Measurements from ENCODE around the gene DRD3.

Gene DRD3

DNA sequence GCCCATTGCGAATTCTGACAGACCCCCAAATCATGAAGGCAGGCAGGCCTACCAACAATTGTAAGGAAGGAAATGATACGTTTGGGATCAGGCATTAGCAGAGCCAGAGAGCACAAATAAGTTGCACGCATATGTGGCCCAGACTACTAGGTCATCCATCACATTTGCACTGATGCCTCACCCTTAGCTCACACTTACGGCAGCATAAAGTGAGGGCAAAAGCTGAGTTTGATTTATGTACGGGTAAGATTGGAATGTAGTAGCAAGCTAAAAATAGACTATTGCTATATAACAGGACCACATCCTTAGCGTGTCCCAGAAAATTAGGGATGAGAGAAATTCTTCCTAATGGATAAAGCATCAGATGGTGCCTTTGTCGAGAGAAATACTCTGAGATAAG lies 63.7 kb downstream of the DRD3 start:
- DNase-seq: no peak

DNA sequence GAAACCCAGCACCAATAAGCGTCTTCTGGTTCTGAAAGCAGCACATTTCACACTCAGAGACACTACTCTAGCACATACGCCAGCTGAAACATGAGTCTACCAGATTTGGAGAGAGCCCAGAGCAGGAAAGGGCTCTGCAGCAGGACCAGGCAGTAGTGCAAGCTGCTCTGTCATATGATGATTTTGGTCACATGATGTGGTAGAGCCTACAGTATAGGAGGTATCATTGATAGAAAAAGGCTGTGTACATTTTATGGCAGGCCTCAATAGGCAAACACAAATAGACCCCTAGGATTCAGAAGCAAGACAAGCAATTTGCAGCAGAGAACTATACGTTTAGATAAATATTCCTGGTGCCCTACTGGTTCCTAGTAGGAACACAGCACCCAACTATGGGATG lies 64.1 kb downstream of the DRD3 start:
- DNase-seq: no peak

DNA sequence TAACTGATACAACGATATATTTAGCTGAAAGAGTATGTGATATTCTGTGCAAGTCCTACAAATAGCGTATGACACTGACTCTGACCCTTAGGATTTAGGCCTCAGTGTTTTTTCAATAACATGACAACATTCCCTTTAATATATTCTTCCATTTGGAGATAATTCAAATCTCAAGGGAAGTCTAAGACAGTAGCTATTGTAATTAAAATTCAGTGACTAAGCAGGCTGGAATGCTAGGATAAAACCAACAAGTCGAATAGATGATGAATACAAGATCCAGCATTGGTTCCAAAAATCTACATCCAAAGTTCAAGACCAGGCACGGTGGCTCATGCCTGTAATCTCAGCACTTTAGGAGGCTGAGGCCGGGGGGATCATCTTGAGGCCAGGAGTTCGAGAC lies 66.2 kb downstream of the DRD3 start:
- DNase-seq: no peak

DNA sequence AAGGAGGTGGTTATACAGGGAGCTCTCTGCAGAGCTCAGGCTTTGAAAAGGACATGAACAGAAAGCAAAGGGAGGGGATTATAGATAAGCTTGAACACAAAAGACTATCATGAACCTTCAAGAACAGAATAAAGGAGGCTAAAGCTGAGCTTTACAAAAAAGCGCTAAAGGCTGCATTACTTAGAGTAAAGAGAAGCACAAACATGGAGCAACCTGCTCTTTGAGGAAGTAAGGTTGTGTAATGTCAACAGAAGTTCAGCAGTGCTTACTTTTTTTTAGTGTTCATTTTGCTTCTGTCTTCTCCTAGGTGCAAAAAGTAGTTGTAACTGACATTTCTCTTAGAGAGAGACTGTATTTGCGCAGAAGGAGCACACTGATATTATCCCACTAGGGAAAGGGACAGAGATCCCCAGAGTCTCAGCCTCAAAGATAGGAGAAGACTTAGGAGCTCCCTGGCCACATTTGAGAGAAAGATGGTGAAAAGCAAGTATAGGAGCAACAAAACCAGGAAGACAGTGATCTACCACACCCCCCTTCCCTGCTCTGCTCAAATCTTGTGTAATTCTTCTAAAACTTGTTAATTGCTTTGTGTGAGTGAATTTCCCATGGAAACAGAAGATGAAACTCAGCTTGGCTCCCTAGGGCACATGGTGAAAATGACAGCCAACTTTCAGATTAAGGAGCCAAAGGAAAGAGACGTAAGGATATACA lies 67.6 kb downstream of the DRD3 start:
- no peak for DNase-seq

DNA sequence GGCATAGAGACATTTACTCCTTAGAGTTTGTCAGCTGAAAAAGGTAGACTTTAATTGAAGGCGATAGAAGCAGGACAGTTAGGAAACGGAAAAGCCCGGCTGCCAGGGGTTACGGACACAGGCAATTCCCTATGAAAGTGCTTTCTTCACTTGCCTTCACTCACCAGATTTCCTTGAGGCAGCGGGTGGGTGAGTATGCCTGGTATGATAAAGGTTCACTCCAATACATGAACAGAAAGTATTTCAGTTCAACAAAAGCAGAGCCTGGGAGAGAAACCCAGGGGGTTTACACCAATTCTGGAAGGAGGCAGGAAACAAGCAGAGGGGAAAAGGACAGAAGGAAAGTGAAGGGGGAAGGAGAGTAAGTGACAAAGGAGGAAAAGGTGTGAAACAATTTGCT lies 68.4 kb downstream of the DRD3 start:
- DNase-seq: no peak

DNA sequence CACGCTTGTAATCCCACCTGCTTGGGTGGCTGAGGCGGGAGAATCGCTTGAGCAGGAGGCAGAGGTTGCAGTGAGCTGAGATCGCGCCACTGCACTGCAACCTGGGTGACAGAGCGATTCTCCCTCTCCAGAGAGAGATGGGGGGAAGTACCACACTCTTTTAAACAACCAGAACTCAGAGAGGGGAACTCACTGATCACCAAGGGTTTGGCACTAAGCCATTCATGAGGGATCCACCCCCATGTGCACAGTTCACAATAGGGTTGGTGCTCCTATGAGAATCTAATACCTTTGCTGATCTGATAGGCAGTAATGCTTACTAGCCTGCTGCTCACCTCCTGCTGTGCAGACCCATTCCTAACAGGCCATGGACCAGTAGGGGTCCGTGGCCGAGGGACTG lies 70.7 kb downstream of the DRD3 start:
- no peak for DNase-seq

DNA sequence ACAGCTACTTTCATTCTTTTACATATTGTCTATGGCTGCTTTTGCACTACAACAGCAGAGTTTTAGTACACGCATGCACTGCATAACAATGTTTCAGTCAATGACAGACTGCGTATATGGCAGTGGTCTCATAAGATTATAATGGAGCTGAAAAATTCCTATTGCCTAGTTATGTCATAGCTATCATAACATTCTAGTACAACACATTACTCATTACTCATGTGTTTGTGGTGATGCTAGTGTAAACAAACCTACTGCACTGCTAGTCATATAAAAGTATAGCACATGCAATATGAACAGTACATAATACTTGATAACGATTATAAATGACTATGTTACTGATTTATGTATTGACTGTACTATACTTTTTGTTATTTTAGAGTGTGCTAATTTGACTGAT lies 74.4 kb downstream of the DRD3 start:
- no peak for DNase-seq

DNA sequence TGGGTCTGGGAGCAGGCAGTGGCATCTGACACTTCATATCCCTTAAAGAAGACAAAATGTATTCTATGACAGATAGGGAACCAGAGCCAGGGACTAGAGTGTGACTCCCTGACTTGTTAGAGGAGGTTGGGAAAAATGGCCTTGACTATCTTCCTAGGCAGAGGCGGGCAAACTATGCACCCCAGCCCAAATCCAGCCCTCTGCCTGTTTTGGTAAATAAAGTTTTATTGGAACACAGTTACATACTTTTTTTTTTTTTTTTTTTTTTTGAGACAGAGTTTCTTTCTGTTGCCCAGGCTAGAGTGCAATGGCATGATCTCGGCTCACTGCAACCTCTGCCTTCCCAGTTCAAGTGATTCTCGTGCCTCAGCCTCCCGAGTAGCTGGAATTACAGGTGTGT lies 75.0 kb downstream of the DRD3 start:
- DNase-seq: no peak

DNA sequence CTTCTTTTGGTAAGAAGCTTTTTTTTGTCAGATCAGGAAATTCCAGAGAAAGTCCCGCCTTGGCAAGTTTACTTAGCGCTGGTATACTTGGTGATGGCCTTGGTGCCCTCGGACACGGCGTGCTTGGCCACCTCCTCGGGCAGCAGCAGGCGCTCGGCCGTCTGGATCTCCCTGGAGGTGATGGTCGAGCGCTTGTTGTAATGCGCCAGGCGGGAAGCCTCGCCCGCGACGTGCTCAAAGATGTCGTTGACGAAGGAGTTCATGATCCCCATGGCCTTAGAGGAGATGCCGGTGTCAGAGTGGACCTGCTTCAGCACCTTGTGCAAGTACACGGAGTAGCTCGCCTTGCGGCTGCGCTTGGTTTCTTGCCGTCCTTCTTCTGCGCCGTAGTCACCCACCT lies 75.7 kb downstream of the DRD3 start:
- DNase-seq: no peak

DNA sequence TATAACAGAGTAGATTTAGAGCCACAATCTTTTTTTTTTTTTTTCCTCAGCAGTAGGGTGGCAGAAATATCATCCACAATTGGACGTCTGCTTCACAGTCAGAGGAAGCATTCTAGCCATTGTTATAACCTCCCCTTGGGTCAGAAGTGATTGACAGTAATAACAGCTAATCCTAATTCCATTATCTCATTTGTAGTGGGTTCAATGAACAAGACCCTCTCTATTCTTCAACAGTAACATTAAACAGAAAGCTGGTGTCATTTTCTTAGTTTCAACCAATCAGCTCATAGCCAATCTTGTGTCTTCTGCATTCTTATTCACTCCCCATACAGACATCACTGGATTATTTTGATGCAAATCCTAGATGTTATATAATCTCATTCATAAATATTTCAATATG lies 77.8 kb downstream of the DRD3 start:
- DNase-seq: no peak

DNA sequence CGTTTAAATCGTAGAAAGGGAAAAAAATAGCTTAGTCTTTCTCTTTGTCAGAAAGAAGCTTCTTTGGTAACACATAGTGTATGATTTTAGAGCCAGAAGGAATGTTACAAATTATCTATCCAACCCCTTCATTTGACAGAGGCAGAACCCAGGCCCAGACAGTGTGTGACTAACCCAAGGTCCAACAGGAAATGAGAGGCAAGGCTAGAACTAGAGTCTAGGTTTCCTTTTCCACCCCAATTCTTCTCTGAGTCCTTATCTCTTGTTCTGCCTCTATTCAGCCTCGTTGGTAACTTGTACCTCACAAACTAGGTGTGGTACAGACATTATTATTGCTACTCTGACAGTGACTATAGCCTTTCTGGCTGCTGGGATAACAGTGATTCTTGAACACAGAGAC lies 83.1 kb downstream of the DRD3 start:
- DNase-seq: no peak

DNA sequence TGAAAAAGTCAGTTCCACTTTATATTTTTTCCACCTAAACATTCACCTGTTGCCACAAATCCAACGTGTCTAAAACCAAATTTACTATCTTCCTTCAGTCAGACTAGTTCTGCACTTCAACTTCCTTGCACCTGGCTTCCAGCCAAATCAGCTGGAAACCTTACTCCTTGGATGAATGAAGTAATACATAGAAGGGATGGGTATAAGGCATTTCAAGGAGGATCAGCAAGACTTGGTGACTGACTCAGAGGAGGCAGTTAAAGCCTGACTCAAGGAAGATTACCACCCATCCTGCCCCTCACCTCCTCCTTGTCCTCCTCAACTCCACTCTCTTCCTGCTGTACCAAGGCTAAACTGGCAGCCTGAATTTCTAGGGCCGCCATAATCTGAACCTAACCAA lies 85.3 kb downstream of the DRD3 start:
- DNase-seq: peak; percentile 90

DNA sequence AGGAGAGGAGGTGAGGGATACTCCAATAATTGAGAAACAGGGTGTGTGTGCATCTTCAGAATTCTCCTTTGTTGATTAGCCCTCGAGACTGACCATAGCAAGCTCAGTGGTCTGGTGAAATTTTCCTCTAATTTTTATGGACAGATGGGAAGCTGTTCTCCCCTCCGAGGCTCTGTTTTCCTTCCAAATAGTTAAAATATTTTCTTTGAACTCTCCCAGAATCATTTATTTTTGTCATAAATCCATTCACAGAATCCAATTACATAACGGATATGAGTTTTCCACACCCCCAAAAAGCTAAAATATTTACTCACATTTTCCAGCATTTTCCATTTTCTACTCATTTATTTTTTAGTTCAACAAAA lies 85.9 kb downstream of the DRD3 start:
- no peak for DNase-seq

DNA sequence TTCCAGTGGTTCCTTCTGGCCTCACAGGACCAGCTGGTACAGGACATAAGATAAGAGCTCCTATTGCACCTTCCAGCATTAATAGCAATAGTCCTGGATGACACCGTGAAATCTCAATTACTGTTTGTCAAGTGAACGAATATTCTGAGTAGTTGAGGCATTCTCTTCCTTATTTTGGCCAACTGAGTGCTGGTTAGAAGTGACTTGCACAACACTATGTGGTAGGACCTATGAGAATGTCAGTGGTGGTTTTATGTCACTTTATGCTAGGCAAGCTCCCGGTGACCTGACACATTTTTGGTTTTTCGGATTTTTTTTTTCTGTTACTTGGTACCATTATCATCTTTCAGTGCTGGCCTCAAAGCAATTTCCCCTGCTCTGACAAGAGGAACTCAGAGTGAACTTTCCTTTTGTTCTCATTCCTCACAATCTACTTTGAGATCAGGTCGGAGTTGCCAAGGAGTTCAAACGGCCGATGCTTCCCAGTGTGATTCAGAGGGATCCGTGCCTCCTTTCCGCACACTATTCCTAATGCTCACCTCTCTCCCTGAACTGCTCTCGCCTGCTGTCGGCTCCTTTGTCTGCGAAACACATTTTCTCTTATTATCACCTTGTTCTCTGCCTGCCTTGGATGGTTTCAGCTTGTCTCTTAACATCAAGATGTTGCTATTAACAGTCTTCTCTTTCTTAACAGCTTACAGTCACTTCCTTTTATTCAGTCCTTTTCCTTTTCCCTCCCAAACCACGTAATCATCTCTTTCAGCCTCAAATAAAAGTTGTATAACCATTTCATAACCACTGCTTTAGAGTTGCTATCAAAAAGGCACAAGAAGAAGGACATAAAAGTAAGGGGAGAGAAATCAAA lies 86.5 kb downstream of the DRD3 start:
- DNase-seq: no peak

DNA sequence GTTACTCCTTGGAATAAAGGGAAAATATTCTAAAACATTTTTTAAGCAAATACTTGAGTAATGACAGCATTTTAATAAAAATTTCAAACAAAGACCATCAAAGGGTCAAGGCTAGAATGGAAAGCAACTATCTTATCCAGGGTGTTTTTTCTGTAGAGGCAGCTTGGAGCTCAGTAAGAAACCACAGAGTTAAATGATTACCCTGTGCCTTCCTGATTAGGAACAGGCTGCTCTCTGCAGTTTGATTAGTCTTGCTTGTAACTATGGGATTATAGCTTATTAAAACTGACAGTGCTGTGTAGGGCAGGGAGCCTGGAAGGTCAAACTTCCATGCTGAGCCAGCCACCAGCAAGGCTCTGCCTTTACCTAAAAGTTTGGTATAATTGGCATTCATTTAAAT lies 89.2 kb downstream of the DRD3 start:
- no peak for DNase-seq

DNA sequence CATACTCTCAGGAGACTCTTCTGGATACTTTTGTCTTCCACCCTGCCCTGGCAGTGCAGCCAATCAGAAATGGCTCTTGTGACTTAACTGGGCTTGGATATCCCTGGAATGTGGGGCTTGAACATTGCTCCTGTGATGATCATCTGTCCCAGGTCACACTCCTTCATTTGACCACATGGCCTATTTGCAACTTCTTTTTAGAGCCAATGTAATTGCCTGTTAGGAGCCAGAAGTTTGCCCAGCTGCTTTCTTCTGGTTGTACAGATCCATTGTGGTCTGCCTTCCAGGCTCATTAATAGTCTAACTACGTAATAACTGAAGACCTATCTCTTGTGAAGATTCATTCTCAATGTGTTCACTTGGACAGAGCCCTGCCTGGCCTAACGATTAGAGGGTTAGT lies 92.5 kb downstream of the DRD3 start:
- DNase-seq: no peak

DNA sequence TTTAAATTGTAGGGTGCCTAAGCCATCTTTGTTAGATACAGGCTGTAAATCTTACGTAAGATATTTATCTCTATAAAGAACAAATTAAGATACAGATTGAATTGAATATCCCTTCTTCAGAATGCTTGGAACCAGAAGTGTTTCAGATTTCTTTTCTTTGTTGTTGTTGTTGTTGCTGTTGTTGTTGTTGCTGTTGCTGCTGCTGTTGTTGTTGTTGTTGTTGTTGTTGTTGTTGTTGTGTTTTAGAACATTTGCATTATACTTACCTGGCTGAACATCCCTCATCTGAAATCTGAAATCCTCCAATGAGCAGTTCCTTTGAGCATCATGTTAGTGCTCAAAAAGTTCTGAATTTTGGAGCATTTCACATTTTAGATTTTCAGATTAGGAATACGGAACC lies 95.7 kb downstream of the DRD3 start:
- DNase-seq: no peak

DNA sequence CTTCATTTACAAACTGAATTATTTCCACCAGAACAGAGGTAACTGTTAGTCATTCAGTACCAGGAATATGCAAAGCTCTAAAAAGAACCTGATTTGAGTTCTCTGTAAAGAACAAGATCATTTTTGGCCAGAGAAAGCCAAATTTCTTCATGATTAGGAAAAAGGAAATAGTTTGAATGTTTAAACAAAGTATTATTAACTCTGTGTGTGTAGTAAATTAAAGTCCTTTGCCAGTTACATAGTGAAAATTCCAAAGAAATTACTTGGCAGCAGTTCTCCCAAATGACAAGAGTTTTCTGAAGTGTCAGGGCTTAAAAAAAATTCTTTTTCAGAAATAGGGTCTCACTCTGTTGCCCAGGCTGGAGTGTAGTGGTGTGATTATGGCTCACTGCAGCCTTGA lies 97.8 kb downstream of the DRD3 start:
- DNase-seq: no peak

DNA sequence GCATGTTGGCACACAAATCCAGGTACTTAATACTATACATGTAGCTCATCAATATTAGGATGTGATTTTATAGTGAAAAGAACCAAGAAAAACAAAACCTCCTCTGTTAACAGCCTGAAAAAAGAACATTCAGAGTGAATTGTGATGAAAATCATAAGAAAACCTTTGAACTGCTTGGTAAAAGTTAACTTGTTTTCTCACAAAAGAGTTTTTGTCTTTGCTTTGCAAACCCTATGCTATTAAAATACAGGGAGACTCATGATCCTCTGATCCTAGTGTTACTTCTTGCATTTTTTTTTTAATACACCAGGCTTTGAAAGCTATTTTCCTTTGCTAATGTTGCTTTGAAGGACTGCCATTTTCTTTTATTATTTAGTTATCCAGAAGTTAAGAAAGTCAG lies 98.7 kb downstream of the DRD3 start:
- no peak for DNase-seq

DNA sequence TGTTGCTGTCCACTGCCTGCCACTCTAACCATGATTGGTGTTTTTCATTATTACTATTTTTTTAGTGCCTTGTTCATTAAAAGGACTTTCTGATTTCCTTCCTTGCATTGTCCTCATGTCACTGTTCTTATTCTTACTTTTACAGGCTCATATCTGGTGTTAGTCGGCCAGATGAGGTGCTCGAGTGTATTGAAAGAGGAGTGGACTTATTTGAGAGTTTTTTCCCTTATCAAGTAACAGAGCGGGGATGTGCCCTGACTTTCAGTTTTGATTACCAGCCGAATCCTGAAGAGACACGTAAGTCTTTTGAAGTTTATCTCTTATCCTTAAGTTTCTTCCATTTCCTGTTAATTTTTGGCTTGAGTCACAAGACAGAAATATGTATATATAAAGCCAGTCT lies 99.1 kb downstream of the DRD3 start:
- no peak for DNase-seq

DNA sequence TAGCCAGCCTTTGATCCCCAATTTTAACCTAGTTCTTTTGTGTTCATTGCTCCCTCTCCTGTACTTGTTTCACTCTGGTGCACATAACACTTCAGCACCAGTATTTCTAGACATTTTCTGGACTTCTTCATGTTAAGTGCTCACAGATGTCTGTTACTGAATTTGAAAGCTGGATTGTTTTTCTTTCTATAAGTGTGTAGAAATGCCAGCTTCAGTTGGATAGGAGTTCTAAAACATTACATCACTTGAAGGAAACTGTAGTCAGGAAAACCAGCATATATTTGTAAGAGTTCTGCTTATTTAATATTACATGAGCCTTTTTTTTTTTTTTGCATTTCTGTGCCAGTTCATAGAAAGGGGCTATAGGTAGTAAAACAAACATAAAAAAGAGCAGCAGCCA lies 100.7 kb downstream of the DRD3 start:
- no peak for DNase-seq
